Liver (tissue), 9 donors: Measurements from ENCODE around the gene MYBPH. TPM values are rescaled to one million over a fixed set of nuclear protein-coding genes. Genes with fewer than 3 reads are reported as not detected.

Source experiments
- DNase-seq: peaks from one replicate; pipeline ENCODE4 v3.0.0-alpha.2; 2017; ENCODE audit warnings: low spot score
- H3K27ac ChIP-seq, 2 donors: one replicate each; pipeline ENCODE4 v1.7.0; 2013; ENCODE audit warnings: inconsistent platforms in 2 of 2, low read length in 2 of 2, control low read depth in 1 of 2, low read depth in 1 of 2, mild to moderate bottlenecking in 1 of 2
- H3K27me3 ChIP-seq, 4 donors: one replicate each; pipeline versions ENCODE4 v1.6.1 to v1.7.0; 2013; ENCODE audit warnings: low read length in 3 of 4, inconsistent platforms in 1 of 4, mild to moderate bottlenecking in 1 of 4, moderate library complexity in 1 of 4; ENCODE audit not compliant: control insufficient read depth in 4 of 4, insufficient read depth in 4 of 4
- H3K36me3 ChIP-seq, 4 donors: one replicate each; pipeline versions ENCODE4 v1.6.1 to v1.7.0; 2013; ENCODE audit warnings: low read length in 3 of 4, mild to moderate bottlenecking in 3 of 4, low read depth in 1 of 4, moderate library complexity in 1 of 4; ENCODE audit not compliant: control insufficient read depth in 4 of 4, insufficient read depth in 3 of 4
- H3K4me1 ChIP-seq, 4 donors: one replicate each; pipeline versions ENCODE4 v1.6.1 to v1.7.0; 2013; ENCODE audit warnings: low read length in 3 of 4, mild to moderate bottlenecking in 3 of 4, moderate library complexity in 1 of 4; ENCODE audit not compliant: control insufficient read depth in 4 of 4, insufficient read depth in 4 of 4
- H3K4me3 ChIP-seq, 3 donors: one replicate each; pipeline versions ENCODE4 v1.6.1 to v1.7.0; 2013; ENCODE audit warnings: low read length in 3 of 3, control low read depth in 1 of 3, low read depth in 1 of 3, mild to moderate bottlenecking in 1 of 3
- H3K9ac ChIP-seq, 2 donors: one replicate each; pipeline ENCODE4 v1.7.0; 2013; ENCODE audit warnings: low read length in 2 of 2, mild to moderate bottlenecking in 2 of 2, moderate library complexity in 2 of 2, control low read depth in 1 of 2, low read depth in 1 of 2
- H3K9me3 ChIP-seq, 4 donors: one replicate each; pipeline versions ENCODE4 v1.6.1 to v1.7.0; 2013; ENCODE audit warnings: low read length in 3 of 4; ENCODE audit not compliant: control insufficient read depth in 4 of 4
- ATF3 ChIP-seq: IDR thresholded peaks from 2 replicates; pipeline ENCODE4 v1.6.1; 2016; ENCODE audit warnings: antibody characterized with exemption
- CTCF ChIP-seq: fragments of 150-350 bp; IDR thresholded peaks from 2 replicates; pipeline ENCODE4 v1.5.1; 2017; ENCODE audit warnings: improper control_type of control experiment, low read depth, low read length; ENCODE audit not compliant: missing input control
- EGR1 ChIP-seq, 2 donors: IDR thresholded peaks; 2 replicates each; pipeline ENCODE4 v1.6.1; 2016 to 2018; ENCODE audit warnings: antibody characterized with exemption in 2 of 2, low read depth in 2 of 2
- FOXA1 ChIP-seq: IDR thresholded peaks from 2 replicates; pipeline ENCODE4 v1.6.1; 2016; ENCODE audit warnings: antibody characterized with exemption
- FOXA2 ChIP-seq: IDR thresholded peaks from 2 replicates; pipeline ENCODE4 v1.6.1; 2016; ENCODE audit warnings: antibody characterized with exemption
- GABPA ChIP-seq, 2 donors: IDR thresholded peaks in 1 of 2; conservative IDR thresholded peaks in 1 of 2; 2 replicates each; pipeline ENCODE4 v1.6.1; 2016; ENCODE audit warnings: antibody characterized with exemption in 2 of 2, mild to moderate bottlenecking in 1 of 2, moderate library complexity in 1 of 2
- HNF4A ChIP-seq, 2 donors: conservative IDR thresholded peaks; 2 replicates each; pipeline ENCODE4 v1.6.1; 2016; ENCODE audit warnings: antibody characterized with exemption in 2 of 2, mild to moderate bottlenecking in 2 of 2
- HNF4G ChIP-seq: IDR thresholded peaks from 2 replicates; pipeline ENCODE4 v1.6.1; 2016; ENCODE audit warnings: antibody characterized with exemption
- MAX ChIP-seq: IDR thresholded peaks from 2 replicates; pipeline ENCODE4 v1.6.1; 2016; ENCODE audit warnings: antibody characterized with exemption
- NR2F2 ChIP-seq: IDR thresholded peaks from 2 replicates; pipeline ENCODE4 v1.6.1; 2016; ENCODE audit warnings: antibody characterized with exemption
- RAD21 ChIP-seq, 2 donors: IDR thresholded peaks; 2 replicates each; pipeline ENCODE4 v1.6.1; 2016; ENCODE audit warnings: antibody characterized with exemption in 2 of 2, mild to moderate bottlenecking in 2 of 2
- REST ChIP-seq: IDR thresholded peaks from 2 replicates; pipeline ENCODE4 v1.6.1; 2016; ENCODE audit warnings: antibody characterized with exemption, mild to moderate bottlenecking
- RXRA ChIP-seq, 2 donors: IDR thresholded peaks; 2 replicates each; pipeline ENCODE4 v1.6.1; 2017 to 2018; ENCODE audit warnings: antibody characterized with exemption in 2 of 2, mild to moderate bottlenecking in 1 of 2
- SP1 ChIP-seq: IDR thresholded peaks from 2 replicates; pipeline ENCODE4 v1.6.1; 2018; ENCODE audit warnings: antibody characterized with exemption, mild to moderate bottlenecking
- TAF1 ChIP-seq: conservative IDR thresholded peaks from 2 replicates; pipeline ENCODE4 v1.6.1; 2016; ENCODE audit warnings: antibody characterized with exemption, mild to moderate bottlenecking
- YY1 ChIP-seq: IDR thresholded peaks from 2 replicates; pipeline ENCODE4 v1.6.1; 2016; ENCODE audit warnings: antibody characterized with exemption, mild to moderate bottlenecking
- ZBTB33 ChIP-seq: IDR thresholded peaks from 2 replicates; pipeline ENCODE4 v1.6.1; 2016; ENCODE audit warnings: antibody characterized with exemption
- whole genome bisulfite sequencing: extraction: QIAGEN DNeasy Blood & Tissue Kit; methylation state at CpG from one replicate; pipeline ENCODE4 v1.1.7; 2013; 5-methylcytosine and 5-hydroxymethylcytosine counted together
- polyA plus RNA-seq, 2 donors: library from polyadenylated mRNA; stranded (reverse) in 1 of 2; unstranded in 1 of 2; fragments of 200-250 nt in 1 of 2; fragments of >200 nt in 1 of 2; fragmentation: Nextera tagmentation in 1 of 2; extraction: Ambion mirVana in 1 of 2; gene quantifications; one replicate each; pipeline versions ENCODE4 v1.2.1 to v1.2.3, GENCODE V29; 2013 to 2015
- total RNA-seq, 2 donors: library from RNA; depleted of rRNA; stranded (reverse); fragments of >200 nt; gene quantifications; one replicate each; pipeline ENCODE4 v1.2.3, GENCODE V29; 2014
- donor health status: healthy.
- donor health status: healthy.
- donor health status: healthy.
- donor health status: healthy.
- donor health status: healthy.

Gene MYBPH
- total and polyA plus RNA-seq, 4 donors, result 0.09 TPM; not detected in 3

GRCh38 chr1:203178083-203178482 lies 2.5 kb upstream of the MYBPH start:
- no peaks in the 10 kb centered on the region for H3K4me1 ChIP-seq
- DNase-seq, result no peak
- no peak overlapping the region for H3K9ac ChIP-seq
- WGBS, result 46% methylated on average over 5 of the region's 5 CpGs
- no peak overlapping the region for H3K4me3 ChIP-seq
- H3K36me3 ChIP-seq, result no peaks in the 10 kb centered on the region
- no peaks in the 10 kb centered on the region for H3K9me3 ChIP-seq
- H3K27ac ChIP-seq, result no peak overlapping the region
- no peaks in the 10 kb centered on the region for H3K27me3 ChIP-seq
- TF ChIP-seq ZBTB33 (no peak), GABPA (IDR thresholded peaks at IDR 0.05 in 1 of 2, conservative IDR thresholded peaks at IDR 0.05 in 1 of 2) (no peak), RXRA (IDR thresholded peaks at IDR 0.05) (no peak), RAD21 (IDR thresholded peaks at IDR 0.05) (no peak), YY1 (no peak), SP1 (no peak), FOXA2 (no peak), REST (no peak), ATF3 (no peak), FOXA1 (no peak), HNF4G (no peak), EGR1 (IDR thresholded peaks at IDR 0.05; ENCODE audit: low read depth in 2 of 2) (no peak), TAF1 (no peak), NR2F2 (no peak), CTCF (no peak), MAX (no peak)

GRCh38 chr1:203177470-203178039 lies 1.9 kb upstream of the MYBPH start:
- DNase-seq, result no peak
- Histone ChIP-seq H3K4me1 (no peaks in the 10 kb centered on the region), H3K9me3 (no peaks in the 10 kb centered on the region), H3K4me3 (no peak overlapping the region), H3K9ac (no peak overlapping the region), H3K36me3 (no peaks in the 10 kb centered on the region), H3K27me3 (no peaks in the 10 kb centered on the region), H3K27ac (no peak overlapping the region)
- 60% methylated on average over 9 of the region's 9 CpGs for WGBS
- TF ChIP-seq ZBTB33 (no peak), FOXA1 (no peak), HNF4A (conservative IDR thresholded peaks at IDR 0.05) (no peak), YY1 (no peak), FOXA2 (no peak), TAF1 (no peak), SP1 (no peak), RXRA (IDR thresholded peaks at IDR 0.05) (no peak), CTCF (no peak), RAD21 (IDR thresholded peaks at IDR 0.05) (no peak)
